HEK293 (cell line): ENCODE results near the gene TIMP4.

Experiments
- CTCF ChIA-PET: fragments of 350-600 bp; formaldehyde crosslinking; extraction: SDS; loops from one replicate; lab custom pipeline; 2021; ENCODE audit warnings: antibody characterized with exemption; lab: Yijun Ruan, JAX
- POLR2A ChIA-PET: fragments of 300-600 bp; formaldehyde crosslinking; extraction: SDS; loops from one replicate; lab custom pipeline; 2020; ENCODE audit warnings: antibody characterized with exemption, inconsistent platforms; lab: Yijun Ruan, JAX
- H3K27ac ChIP-seq: fragments of 200-500 bp; sonication (Bioruptor generic); 2 replicates; pipeline ENCODE4 v1.5.1; 2014; ENCODE audit warnings: low read depth, low read length, control low read depth, inconsistent platforms; ENCODE audit errors: extremely low read depth
- H3K36me3 ChIP-seq, 2 experiments: fragments of 200-500 bp in 1 of 2; sonication (Bioruptor generic) in 1 of 2; 1 replicate in 1 of 2; 2 replicates in 1 of 2; pipeline ENCODE4 v1.5.1; 2014 to 2017; ENCODE audit warnings: inconsistent platforms in 2 of 2, low read length in 2 of 2; ENCODE audit not compliant: control insufficient read depth in 2 of 2, insufficient read depth in 1 of 2
- H3K4me1 ChIP-seq: fragments of 200-500 bp; sonication (Bioruptor generic); 2 replicates; pipeline ENCODE4 v1.5.1; 2014; ENCODE audit warnings: mild to moderate bottlenecking, low read length, inconsistent platforms; ENCODE audit not compliant: control insufficient read depth, insufficient read depth
- H3K4me3 ChIP-seq: 2 replicates; pipeline ENCODE4 v1.5.1; 2011; ENCODE audit warnings: low read depth, mild to moderate bottlenecking, control low read depth, low read length, moderate library complexity
- H3K9me3 ChIP-seq: fragments of 200-500 bp; sonication (Bioruptor generic); 2 replicates; pipeline ENCODE4 v1.5.1; 2014; ENCODE audit warnings: low read depth, low read length, inconsistent platforms; ENCODE audit not compliant: control insufficient read depth, insufficient read depth
- ZNF19 ChIP-seq: fragments of 450-650 bp; formaldehyde crosslinking; IDR thresholded peaks from 2 replicates; pipeline ENCODE4; 2016; ENCODE audit warnings: missing biosample characterization, missing genetic modification characterization, low read depth
- ZNF621 ChIP-seq: fragments of 450-650 bp; formaldehyde crosslinking; IDR thresholded peaks from 2 replicates; pipeline ENCODE4 v1.5.1; 2017; ENCODE audit warnings: missing biosample characterization, missing genetic modification characterization
- TF ChIP-seq, protein P1 (sequence below): fragments of 450-650 bp; formaldehyde crosslinking; IDR thresholded peaks from 2 replicates; pipeline ENCODE4 v1.5.1; 2016; ENCODE audit warnings: missing biosample characterization, missing genetic modification characterization

TIMP4 gene

GRCh38 chr3:12114251-12114650, 44.5 kb downstream of the TIMP4 start (continued):
- TF ChIP-seq, protein P1, sequence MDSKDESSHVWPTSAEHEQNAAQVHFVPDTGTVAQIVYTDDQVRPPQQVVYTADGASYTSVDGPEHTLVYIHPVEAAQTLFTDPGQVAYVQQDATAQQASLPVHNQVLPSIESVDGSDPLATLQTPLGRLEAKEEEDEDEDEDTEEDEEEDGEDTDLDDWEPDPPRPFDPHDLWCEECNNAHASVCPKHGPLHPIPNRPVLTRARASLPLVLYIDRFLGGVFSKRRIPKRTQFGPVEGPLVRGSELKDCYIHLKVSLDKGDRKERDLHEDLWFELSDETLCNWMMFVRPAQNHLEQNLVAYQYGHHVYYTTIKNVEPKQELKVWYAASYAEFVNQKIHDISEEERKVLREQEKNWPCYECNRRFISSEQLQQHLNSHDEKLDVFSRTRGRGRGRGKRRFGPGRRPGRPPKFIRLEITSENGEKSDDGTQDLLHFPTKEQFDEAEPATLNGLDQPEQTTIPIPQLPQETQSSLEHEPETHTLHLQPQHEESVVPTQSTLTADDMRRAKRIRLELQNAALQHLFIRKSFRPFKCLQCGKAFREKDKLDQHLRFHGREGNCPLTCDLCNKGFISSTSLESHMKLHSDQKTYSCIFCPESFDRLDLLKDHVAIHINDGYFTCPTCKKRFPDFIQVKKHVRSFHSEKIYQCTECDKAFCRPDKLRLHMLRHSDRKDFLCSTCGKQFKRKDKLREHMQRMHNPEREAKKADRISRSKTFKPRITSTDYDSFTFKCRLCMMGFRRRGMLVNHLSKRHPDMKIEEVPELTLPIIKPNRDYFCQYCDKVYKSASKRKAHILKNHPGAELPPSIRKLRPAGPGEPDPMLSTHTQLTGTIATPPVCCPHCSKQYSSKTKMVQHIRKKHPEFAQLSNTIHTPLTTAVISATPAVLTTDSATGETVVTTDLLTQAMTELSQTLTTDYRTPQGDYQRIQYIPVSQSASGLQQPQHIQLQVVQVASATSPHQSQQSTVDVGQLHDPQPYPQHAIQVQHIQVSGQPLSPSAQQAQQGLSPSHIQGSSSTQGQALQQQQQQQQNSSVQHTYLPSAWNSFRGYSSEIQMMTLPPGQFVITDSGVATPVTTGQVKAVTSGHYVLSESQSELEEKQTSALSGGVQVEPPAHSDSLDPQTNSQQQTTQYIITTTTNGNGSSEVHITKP = no peak
- TF ChIP-seq ZNF621 = no peak
- TF ChIP-seq, all 188 proteins: peak for 0

DNA sequence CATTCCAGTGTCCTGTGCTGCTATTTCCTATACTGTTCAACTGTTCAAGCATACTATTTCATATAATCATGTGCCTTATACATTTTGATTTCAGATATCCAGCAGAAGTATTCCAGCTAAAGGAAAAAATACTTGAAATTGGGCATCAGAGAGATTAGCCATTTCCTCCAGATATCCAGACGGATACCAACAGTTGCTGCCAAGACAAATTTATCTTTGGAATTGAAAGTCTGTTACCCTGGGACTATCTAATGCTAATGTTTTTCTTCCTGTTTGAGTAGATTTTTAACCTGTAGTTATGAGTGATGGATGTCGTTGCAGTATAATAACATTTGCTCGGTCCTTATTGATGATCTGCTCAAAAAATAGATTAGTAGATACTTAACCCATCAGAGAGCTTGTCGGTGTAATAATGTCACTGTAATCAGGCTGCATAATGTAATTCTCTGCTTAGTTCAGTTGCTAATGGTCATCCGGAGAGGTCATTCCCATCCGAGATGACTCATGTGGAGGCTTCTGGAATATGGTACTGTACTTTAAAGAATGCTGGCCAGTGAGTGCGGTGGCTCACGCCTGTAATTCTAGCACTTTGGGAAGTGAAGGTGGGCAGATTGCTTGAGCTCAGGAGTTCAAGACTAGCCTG, 51.5 kb downstream of the TIMP4 start:
- ChIA-PET CTCF (interaction anchor here (0.7 kb wide), 1 partner anchor 57 kb away, joined by 3 read pairs; no protein-coding TSS in a partner anchor), POLR2A (no interaction called here)
- Histone ChIP-seq H3K27ac (no peak overlapping the region), H3K4me1 (no peaks in the 10 kb centered on the region), H3K4me3 (no peak overlapping the region), H3K36me3 (no peaks in the 10 kb centered on the region), H3K9me3 (no peaks in the 10 kb centered on the region)
- no peak for TF ChIP-seq ZNF19 (tag by site-specific recombination)
